Stimulated activated CD8-positive, alpha-beta memory T cell treated with anti-CD3 and anti-CD28 coated beads, Interleukin-12 subunit alpha, Interleukin-12 subunit beta, amount 100 ng/mL, for 24 hours (primary cell): Measurements from ENCODE around the gene SERBP1.

ENCODE experiments used
- DNase-seq: peaks from one replicate; pipeline ENCODE4 v3.0.0-alpha.2; 2020; ENCODE audit errors: extremely low read depth

Gene SERBP1

GRCh38 chr1:67407498-67407897, 22.7 kb downstream of the SERBP1 start:
- no peak for DNase-seq

DNA sequence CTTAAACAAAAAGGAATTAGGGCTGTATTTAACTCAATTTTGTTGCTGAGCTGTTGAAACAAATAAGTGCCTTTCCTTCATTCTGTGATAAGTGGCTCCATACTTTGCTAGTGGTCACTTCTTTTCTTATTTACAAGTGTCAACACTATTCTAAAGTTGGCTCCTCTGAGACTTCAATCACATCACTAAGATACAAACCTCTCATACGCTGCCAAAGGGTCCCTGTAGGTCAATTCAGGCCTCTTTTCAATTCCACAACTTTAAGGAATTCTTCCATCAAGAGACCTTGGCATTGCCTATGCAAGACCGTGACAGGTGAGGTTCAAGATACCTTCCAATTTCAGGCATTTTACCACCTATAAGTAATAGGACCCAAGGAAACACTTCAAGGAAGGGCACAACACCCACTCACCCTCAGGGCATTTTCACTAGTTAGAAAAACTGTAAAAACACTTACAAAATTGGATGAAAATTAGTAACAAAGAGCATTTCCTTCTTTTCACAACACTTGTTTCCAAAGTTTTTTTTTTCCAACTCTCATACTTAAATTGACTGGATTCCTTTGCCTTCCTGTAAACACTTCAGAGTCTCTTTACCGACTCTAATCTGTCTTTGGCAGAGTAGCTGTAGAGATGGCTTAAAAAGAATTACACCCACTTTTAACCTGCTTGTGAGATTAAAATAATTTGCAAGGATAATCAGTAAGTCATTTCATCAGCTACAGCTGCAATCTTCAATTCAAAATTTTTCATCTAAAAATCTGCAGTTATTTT, 24.5 kb downstream of the SERBP1 start:
- DNase-seq: no peak

DNA sequence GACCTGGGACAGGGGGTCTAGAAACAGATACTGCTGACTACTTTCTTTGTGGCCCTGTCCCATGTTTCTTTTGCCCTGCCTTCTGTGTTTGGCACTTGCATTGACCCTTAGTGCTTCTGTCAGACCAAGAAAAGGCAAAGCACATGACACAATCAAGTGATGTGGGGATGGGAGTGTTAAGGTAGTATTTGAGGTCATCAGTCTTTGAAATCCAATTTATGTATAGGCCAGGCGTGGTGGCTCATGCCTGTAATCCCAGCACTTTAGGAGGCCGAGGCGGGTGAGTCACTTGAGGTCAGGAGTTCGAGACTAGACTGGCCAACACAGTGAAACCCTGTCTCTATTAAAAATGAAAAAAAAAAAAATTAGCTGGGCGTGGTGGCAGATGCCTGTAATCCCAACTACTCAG, 26.0 kb downstream of the SERBP1 start:
- DNase-seq: no peak

- no peak for DNase-seq
These were observed 28.8 kb downstream of the SERBP1 start for GRCh38 chr1:67401443-67401842.

GRCh38 chr1:67400029-67400786, 30.0 kb downstream of the SERBP1 start:
- DNase-seq: peak; percentile 21

- no peak for DNase-seq
These were observed 30.8 kb downstream of the SERBP1 start for GRCh38 chr1:67399199-67399993.

DNA sequence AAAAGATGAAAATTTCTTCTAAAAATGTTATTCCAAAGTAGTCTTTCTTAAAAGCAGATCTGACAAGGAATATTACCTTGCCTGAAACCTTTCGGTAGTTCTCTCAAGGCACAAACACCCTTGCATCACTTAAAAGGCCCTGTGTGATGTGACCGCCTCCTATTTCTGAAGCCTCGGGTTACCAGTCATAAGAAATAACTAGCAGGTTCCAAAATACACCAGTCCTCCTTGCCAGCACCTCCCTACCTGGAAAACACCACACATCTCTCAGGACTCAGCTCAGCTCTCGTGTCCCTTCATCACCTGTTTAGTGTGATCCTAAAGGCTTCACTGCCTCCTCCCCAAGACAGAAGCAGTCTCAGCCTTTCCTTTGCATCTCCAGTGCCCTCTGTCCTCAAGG, 35.7 kb downstream of the SERBP1 start:
- DNase-seq: no peak

- DNase-seq: no peak
These were observed 36.5 kb downstream of the SERBP1 start for GRCh38 chr1:67393737-67394136.

DNA sequence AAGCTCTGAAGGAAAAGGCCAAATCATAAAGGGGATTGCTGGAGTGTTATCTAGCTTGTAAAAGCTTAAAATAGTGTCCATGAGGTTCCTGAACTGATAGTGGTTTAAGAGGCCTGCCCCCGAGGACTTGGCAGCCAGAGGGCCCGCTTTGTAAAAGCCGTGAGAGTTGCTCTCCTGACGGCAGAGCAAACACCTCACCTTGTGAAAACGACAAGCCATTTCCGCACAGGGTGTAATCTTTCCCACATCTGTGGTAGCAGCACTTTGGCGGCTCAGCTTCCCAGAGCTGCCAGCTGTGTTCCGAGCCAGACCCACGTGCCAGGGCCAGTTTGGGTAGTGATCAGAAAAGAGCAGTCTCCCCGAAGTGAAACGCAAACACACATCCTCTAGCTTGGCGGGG, 37.0 kb downstream of the SERBP1 start:
- no peak for DNase-seq

- no peak for DNase-seq
These were observed 39.9 kb downstream of the SERBP1 start for GRCh38 chr1:67390041-67390887.

GRCh38 chr1:67383999-67384638, 46.1 kb downstream of the SERBP1 start:
- DNase-seq: no peak

DNA sequence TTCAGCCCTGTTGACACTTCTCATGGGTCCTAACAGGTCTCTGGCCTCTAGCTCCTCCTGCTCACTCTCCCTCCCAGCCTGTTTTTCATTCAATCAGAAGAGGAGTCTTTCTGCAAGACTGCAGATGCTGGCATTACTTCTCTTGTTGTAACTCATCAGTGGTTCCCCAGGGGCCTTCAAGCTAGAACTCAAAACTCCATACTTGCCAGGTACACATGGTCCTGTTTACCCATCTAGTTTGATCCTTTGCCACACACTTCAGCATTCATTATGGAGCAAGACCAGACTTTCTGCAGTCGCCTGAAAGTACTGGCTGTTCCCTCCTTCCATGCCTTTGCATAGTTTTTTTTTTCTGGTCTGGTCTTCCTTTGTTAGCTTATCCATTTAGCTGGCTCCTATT, 47.9 kb downstream of the SERBP1 start:
- no peak for DNase-seq

DNA sequence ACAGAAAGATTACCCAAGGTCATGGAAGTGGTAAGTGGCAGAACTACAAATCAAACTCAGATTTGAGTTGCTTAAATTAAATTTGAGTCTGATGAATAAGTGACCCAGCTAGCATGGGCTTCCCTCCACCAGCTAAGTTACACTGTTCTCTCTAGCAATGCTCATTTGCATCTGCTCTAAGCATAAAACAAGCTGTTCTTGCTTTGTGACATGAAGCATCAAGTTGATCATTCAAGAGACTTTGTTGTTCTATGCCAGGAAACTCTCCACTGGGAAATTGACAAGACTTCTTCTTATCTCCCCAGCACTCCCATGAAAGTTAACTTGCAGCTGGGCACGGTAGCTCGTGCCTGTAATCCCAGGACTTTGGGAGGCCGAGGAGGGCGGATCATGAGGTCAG, 49.0 kb downstream of the SERBP1 start:
- DNase-seq: no peak

GRCh38 chr1:67377253-67377652, 52.9 kb downstream of the SERBP1 start:
- no peak for DNase-seq

- no peak for DNase-seq
These were observed 53.8 kb downstream of the SERBP1 start for GRCh38 chr1:67376381-67376780.

DNA sequence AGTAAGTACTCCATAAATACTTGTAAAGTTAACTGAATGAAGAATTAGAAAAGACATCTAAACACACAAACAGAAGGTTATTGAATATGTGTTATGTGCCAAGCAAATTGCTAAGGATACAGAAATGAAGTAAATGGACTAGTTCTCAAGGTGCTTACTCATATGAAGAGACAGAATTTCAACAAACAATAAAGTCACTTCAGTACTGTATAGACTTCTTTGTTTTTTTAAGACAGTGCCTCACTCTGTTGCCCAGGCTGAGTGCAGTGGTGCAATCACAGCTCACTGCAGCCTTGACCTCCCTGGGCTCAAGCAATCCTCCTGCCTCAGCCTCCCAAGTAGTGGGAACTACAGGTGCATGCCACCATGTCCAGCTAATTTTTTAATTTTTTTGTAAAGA, 57.3 kb downstream of the SERBP1 start:
- no peak for DNase-seq

GRCh38 chr1:67372136-67372535, 58.1 kb downstream of the SERBP1 start:
- no peak for DNase-seq

DNA sequence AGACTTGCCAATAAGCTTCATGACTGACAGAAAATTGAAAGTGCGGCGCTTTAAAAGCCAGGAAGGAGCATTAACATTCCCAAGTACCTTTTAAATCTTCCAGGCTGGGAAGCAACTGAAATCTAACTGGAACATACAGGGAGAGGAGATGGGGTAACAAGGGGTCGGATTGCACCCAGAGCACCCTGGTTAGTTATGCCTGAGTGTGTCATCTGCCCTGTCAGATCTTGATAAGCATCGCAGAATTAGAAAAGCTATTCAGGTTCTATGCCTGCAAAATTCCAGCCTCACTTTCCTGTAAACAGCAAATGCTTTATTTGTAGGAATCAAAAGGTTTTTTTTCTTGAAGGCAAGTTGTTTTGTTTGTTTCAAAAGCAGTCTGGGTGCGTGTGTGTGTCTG, 58.5 kb downstream of the SERBP1 start:
- DNase-seq: no peak

GRCh38 chr1:67371043-67371442, 59.2 kb downstream of the SERBP1 start:
- no peak for DNase-seq

DNA sequence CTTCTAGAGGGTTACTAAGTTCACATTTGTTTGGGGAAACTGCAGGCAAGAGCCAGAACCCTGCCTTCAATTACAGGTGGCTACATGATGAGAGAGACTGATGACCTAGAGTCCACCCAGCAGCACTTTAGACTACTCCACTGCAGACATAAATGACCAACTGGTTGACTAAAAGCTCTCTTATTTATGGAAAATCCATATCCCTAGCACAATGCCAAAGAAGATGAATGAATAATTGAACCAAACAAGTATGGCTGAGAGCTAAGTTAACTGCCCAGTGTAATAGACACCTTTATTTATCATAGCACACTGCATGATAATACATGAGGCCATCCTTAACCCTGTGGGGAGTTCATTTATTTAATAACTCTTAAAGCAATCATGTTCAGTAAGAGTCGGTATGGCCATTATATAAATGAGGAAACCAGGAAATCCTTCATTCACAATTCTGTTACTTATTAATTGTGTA, 62.1 kb downstream of the SERBP1 start:
- DNase-seq: no peak
